Endothelial cell of umbilical vein (primary cell): Measurements from ENCODE around the gene SKI. TPM values are rescaled to one million over a fixed set of nuclear protein-coding genes. Genes with fewer than 3 reads are reported as not detected.

Source experiments
- BruUV-seq: library from RNA; stranded (reverse); fragments of 400-500 nt; replicated peaks from 2 replicates; lab custom pipeline; 2021; lab: Mats Ljungman, UMichigan
- CTCF ChIA-PET: fragments of 300-600, 350-600 bp; sonication (Branson Sonifier 250); formaldehyde crosslinking; loops from one replicate; lab custom pipeline; 2021; ENCODE audit warnings: antibody characterized with exemption, inconsistent platforms; lab: Charles Lee
- POLR2A ChIA-PET: fragments of 300-600, 350-600 bp; sonication (Branson Sonifier 250); formaldehyde crosslinking; loops from one replicate; lab custom pipeline; 2021; ENCODE audit warnings: antibody characterized with exemption, inconsistent platforms; lab: Charles Lee
- DNase-seq: peaks from one replicate; pipeline ENCODE4 v3.0.0-alpha.2; 2011; ENCODE audit warnings: low read depth, low spot score
- FAIRE-seq: peaks from 2 replicates; lab custom pipeline; 2011; peaks lifted over from hg19 to GRCh38; lab: Jason Lieb, UNC
- H2AFZ ChIP-seq: 2 replicates; pipeline ENCODE4 v1.6.0; 2012; ENCODE audit warnings: low read depth, low read length, control low read depth, inconsistent platforms
- H3K27ac ChIP-seq: 2 replicates; pipeline ENCODE4 v1.5.1; 2011; ENCODE audit warnings: low read depth, mild to moderate bottlenecking, control low read depth, low read length, moderate library complexity; ENCODE audit not compliant: insufficient read depth
- H3K27me3 ChIP-seq, 2 experiments: 2 replicates each; pipeline versions ENCODE4 v1.6.0 to v1.6.1; 2011; ENCODE audit warnings: low read length in 2 of 2, mixed read lengths in 1 of 2; ENCODE audit not compliant: control insufficient read depth in 2 of 2, insufficient read depth in 2 of 2
- H3K36me3 ChIP-seq, 2 experiments: 2 replicates in 1 of 2; 3 replicates in 1 of 2; pipeline ENCODE4 v1.5.1; 2011; ENCODE audit warnings: low read length in 2 of 2, mild to moderate bottlenecking in 1 of 2, moderate library complexity in 1 of 2; ENCODE audit not compliant: control insufficient read depth in 2 of 2, insufficient read depth in 2 of 2; ENCODE audit errors: extremely low read depth in 1 of 2
- H3K4me1 ChIP-seq: 3 replicates; pipeline ENCODE4 v1.5.1; 2011; ENCODE audit warnings: mild to moderate bottlenecking, low read length; ENCODE audit not compliant: control insufficient read depth, insufficient read depth; ENCODE audit errors: extremely low read depth
- H3K4me2 ChIP-seq: 2 replicates; pipeline ENCODE4 v1.6.1; 2011; ENCODE audit warnings: low read length, control low read depth, mixed read lengths; ENCODE audit not compliant: insufficient read depth
- H3K4me3 ChIP-seq, 3 experiments: fragments of 200-600 bp in 1 of 3; sonication (generic), shearing (Covaris generic) in 1 of 3; replicated peaks in 1 of 3; 2 replicates each; pipeline ENCODE4 v1.5.1; 2011 to 2016; ENCODE audit warnings: control low read depth in 3 of 3, low read length in 3 of 3, mild to moderate bottlenecking in 2 of 3, inconsistent platforms in 1 of 3, low read depth in 1 of 3, moderate library complexity in 1 of 3; ENCODE audit not compliant: insufficient read depth in 1 of 3
- H3K79me2 ChIP-seq: 2 replicates; pipeline ENCODE4 v1.6.0; 2012; ENCODE audit warnings: low read length, inconsistent platforms; ENCODE audit not compliant: control insufficient read depth, insufficient read depth
- H3K9ac ChIP-seq: replicated peaks from 2 replicates; pipeline ENCODE3; 2011; ENCODE audit warnings: low read length, control low read depth; ENCODE audit not compliant: insufficient read depth; ENCODE audit errors: extremely low read depth
- H3K9me1 ChIP-seq: replicated peaks from 3 replicates; pipeline ENCODE4 v1.6.0; 2011; ENCODE audit warnings: mild to moderate bottlenecking, low read length; ENCODE audit not compliant: control insufficient read depth, insufficient read depth; ENCODE audit errors: extremely low read depth
- H3K9me3 ChIP-seq: replicated peaks from 2 replicates; pipeline ENCODE4 v1.5.1; 2012; ENCODE audit warnings: low read length, inconsistent platforms; ENCODE audit not compliant: control insufficient read depth, insufficient read depth
- H4K20me1 ChIP-seq: replicated peaks from 2 replicates; pipeline ENCODE3; 2011; ENCODE audit warnings: mild to moderate bottlenecking, low read length; ENCODE audit not compliant: control insufficient read depth, insufficient read depth; ENCODE audit errors: extremely low read depth
- EZH2 ChIP-seq: IDR thresholded peaks from 2 replicates; pipeline ENCODE4 v1.6.1; 2012; ENCODE audit warnings: borderline replicate concordance, low read depth, mild to moderate bottlenecking, moderate library complexity, low read length, inconsistent platforms; ENCODE audit not compliant: severe bottlenecking
- FOS ChIP-seq: IDR thresholded peaks from 2 replicates; pipeline ENCODE4 v1.6.1; 2011; ENCODE audit warnings: mild to moderate bottlenecking, low read length, moderate library complexity, borderline replicate concordance; ENCODE audit not compliant: insufficient read depth
- GATA2 ChIP-seq: IDR thresholded peaks from 2 replicates; pipeline ENCODE4 v1.7.0; 2011; ENCODE audit warnings: low read depth, mild to moderate bottlenecking, moderate library complexity, mixed read lengths, low read length; ENCODE audit not compliant: insufficient read length, insufficient read depth
- JUN ChIP-seq: IDR thresholded peaks from 2 replicates; pipeline ENCODE4 v1.6.1; 2011; ENCODE audit warnings: borderline replicate concordance, low read depth; ENCODE audit not compliant: insufficient read length, insufficient read depth
- MAX ChIP-seq: IDR thresholded peaks from 2 replicates; pipeline ENCODE4 v1.6.1; 2011; ENCODE audit not compliant: insufficient read depth, insufficient read length
- MYC ChIP-seq: IDR thresholded peaks from one replicate; pipeline ENCODE4 v1.6.1; 2011; ENCODE audit warnings: mild to moderate bottlenecking, low read depth, low read length
- POLR2A ChIP-seq: IDR thresholded peaks from 2 replicates; pipeline ENCODE4 v1.6.1; 2012; ENCODE audit warnings: low read depth, mild to moderate bottlenecking, control low read depth, low read length
- POLR2AphosphoS5 ChIP-seq: IDR thresholded peaks from 2 replicates; pipeline ENCODE4 v1.6.1; 2012; ENCODE audit warnings: low read depth, mild to moderate bottlenecking, control low read depth, low read length, moderate library complexity; ENCODE audit not compliant: insufficient read depth
- dilution Hi-C: fragments of 300-500 bp; cut with MboI; formaldehyde crosslinking; loops from one replicate; pipeline ENCODE4 v1.15.0; 2019; ENCODE audit warnings: low sequenced_read_pairs; ENCODE audit not compliant: extremely low pct_ligation_motif_present
- intact Hi-C: fragments of 100-400 bp; cut with micrococcal nuclease; formaldehyde crosslinking; loops from one replicate; pipeline ENCODE4 v1.10.0; 2022
- polyA plus RNA-seq, 4 experiments: library from polyadenylated mRNA; depleted of rRNA in 3 of 4; stranded (reverse) in 3 of 4; unstranded in 1 of 4; fragments of >200 nt; gene quantifications; 2 replicates each; pipeline versions ENCODE4 v1.2.1 to v1.2.3, GENCODE V29; 2011 to 2012; ENCODE audit warnings: missing spikeins in 1 of 4
- total RNA-seq: library from RNA; stranded (reverse); gene quantifications from 2 replicates; pipeline ENCODE4 v1.2.3, GENCODE V29; 2021
- TF ChIP-seq, protein P1 (sequence below), 2 donors: IDR thresholded peaks; 1 replicate in 1 of 2; 2 replicates in 1 of 2; pipeline ENCODE4 v1.5.1; 2011; ENCODE audit warnings: low read length in 2 of 2, mild to moderate bottlenecking in 2 of 2, moderate library complexity in 2 of 2, control low read depth in 1 of 2, inconsistent platforms in 1 of 2, low read depth in 1 of 2; ENCODE audit not compliant: insufficient read depth in 1 of 2; ENCODE audit errors: extremely low read depth in 1 of 2

SKI gene
- total and polyA plus RNA-seq, 2 donors (not counting 3 experiments of a cell fraction or from before 2014, with no cell fraction given), result 11.6 to 80.3 TPM

- dilution Hi-C loops (no loop called here), intact Hi-C loops (no loop called here)
- H2AFZ ChIP-seq, result no peak overlapping the region
- no peak overlapping the region for H3K9ac ChIP-seq
- H3K9me3 ChIP-seq, result no peaks in the 10 kb centered on the region
- BruUV-seq, result no TSS peak
- no peak for TF ChIP-seq JUN
- no peak for TF ChIP-seq EZH2
- no peak for TF ChIP-seq MYC
- no peak for TF ChIP-seq POLR2AphosphoS5
- TF ChIP-seq MAX, result no peak
- TF ChIP-seq, protein P1, sequence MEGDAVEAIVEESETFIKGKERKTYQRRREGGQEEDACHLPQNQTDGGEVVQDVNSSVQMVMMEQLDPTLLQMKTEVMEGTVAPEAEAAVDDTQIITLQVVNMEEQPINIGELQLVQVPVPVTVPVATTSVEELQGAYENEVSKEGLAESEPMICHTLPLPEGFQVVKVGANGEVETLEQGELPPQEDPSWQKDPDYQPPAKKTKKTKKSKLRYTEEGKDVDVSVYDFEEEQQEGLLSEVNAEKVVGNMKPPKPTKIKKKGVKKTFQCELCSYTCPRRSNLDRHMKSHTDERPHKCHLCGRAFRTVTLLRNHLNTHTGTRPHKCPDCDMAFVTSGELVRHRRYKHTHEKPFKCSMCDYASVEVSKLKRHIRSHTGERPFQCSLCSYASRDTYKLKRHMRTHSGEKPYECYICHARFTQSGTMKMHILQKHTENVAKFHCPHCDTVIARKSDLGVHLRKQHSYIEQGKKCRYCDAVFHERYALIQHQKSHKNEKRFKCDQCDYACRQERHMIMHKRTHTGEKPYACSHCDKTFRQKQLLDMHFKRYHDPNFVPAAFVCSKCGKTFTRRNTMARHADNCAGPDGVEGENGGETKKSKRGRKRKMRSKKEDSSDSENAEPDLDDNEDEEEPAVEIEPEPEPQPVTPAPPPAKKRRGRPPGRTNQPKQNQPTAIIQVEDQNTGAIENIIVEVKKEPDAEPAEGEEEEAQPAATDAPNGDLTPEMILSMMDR (IDR thresholded peaks at IDR 0.05; ENCODE audit: extremely low read depth in 1 of 2, insufficient read depth in 1 of 2, low read depth in 1 of 2, low read length in 2 of 2), result no peak
- no peak for TF ChIP-seq FOS
- no peak for TF ChIP-seq POLR2A
- no peak for TF ChIP-seq GATA2
- H3K4me3 ChIP-seq, result no peak overlapping the region
- H3K9me1 ChIP-seq, result no peaks in the 10 kb centered on the region
- ChIA-PET POLR2A (no interaction called here), CTCF (no interaction called here)
- H4K20me1 ChIP-seq, result no peaks in the 10 kb centered on the region
- no peaks in the 10 kb centered on the region for H3K4me1 ChIP-seq
- FAIRE-seq, result no peak
- H3K27me3 ChIP-seq, result no peaks in the 10 kb centered on the region
- H3K4me2 ChIP-seq, result no peak overlapping the region
- no peak for DNase-seq
- H3K79me2 ChIP-seq, result no peaks in the 10 kb centered on the region
- no peak overlapping the region for H3K27ac ChIP-seq
- H3K36me3 ChIP-seq, result no peaks in the 10 kb centered on the region
Measured at GRCh38 chr1:2341706-2342383, 113.7 kb downstream of the SKI start.
